Thyroid gland (tissue), 4 donors: ENCODE results near the gene MOCOS. TPM values are rescaled to one million over a fixed set of nuclear protein-coding genes. Genes with fewer than 3 reads are reported as not detected.

Experiments
- DNase-seq, 2 donors: peaks; one replicate each; pipeline ENCODE4 v3.0.0-alpha.2; 2019
- H3K27ac ChIP-seq, 3 donors: fragments of 200-600 bp; sonication (generic); 1 replicate in 2 of 3; 2 replicates in 1 of 3; pipeline ENCODE4 v1.5.1; 2016 to 2019; ENCODE audit warnings: mild to moderate bottlenecking in 1 of 3, moderate library complexity in 1 of 3
- H3K27me3 ChIP-seq: fragments of 200-600 bp; sonication (generic); one replicate; pipeline ENCODE4 v1.5.1; 2019
- H3K36me3 ChIP-seq, 2 donors: fragments of 200-600 bp; sonication (generic); one replicate each; pipeline ENCODE4 v1.5.1; 2016 to 2019
- H3K4me1 ChIP-seq, 2 donors: fragments of 200-600 bp; sonication (generic); one replicate each; pipeline ENCODE4 v1.5.1; 2017 to 2019
- H3K4me3 ChIP-seq, 3 donors: fragments of 200-600 bp; sonication (generic); replicated peaks in 1 of 3; 1 replicate in 2 of 3; 2 replicates in 1 of 3; pipeline ENCODE4 v1.5.1; 2016; ENCODE audit warnings: mild to moderate bottlenecking in 1 of 3
- H3K9me3 ChIP-seq: fragments of 200-600 bp; sonication (generic); one replicate; pipeline ENCODE4 v1.5.1; 2017
- POLR2A ChIP-seq, 2 donors: fragments of 450-650 bp; IDR thresholded peaks; one replicate each; pipeline ENCODE4 v1.6.1; 2017; ENCODE audit warnings: antibody characterized with exemption in 2 of 2, mild to moderate bottlenecking in 2 of 2, moderate library complexity in 1 of 2
- WGBS, 2 donors: methylation state at CpG; one replicate each; pipeline ENCODE4 v1.1.5; 2017; 5-methylcytosine and 5-hydroxymethylcytosine counted together
- intact Hi-C: fragments of 100-400 bp; cut with DNase I; formaldehyde crosslinking; loops from one replicate; pipeline ENCODE4 v1.15.1; 2023
- total RNA-seq, 4 donors: library from RNA; depleted of rRNA; stranded (reverse); fragments of >200 nt; gene quantifications; one replicate each; pipeline ENCODE4 v1.2.3, GENCODE V29; 2016
- TF ChIP-seq, protein P1 (sequence below), 6 experiments: fragments of 200-600 bp in 3 of 6; fragments of 450-650 bp in 3 of 6; sonication (generic) in 3 of 6; IDR thresholded peaks; one replicate each; pipeline ENCODE4 v1.5.1; 2016 to 2019; ENCODE audit warnings: antibody characterized with exemption in 6 of 6, mild to moderate bottlenecking in 2 of 6, inconsistent platforms in 1 of 6, moderate library complexity in 1 of 6

MOCOS gene
- total RNA-seq, 4 donors from 2014 or later = 0.45 to 1.0 (median 0.75) TPM

DNA sequence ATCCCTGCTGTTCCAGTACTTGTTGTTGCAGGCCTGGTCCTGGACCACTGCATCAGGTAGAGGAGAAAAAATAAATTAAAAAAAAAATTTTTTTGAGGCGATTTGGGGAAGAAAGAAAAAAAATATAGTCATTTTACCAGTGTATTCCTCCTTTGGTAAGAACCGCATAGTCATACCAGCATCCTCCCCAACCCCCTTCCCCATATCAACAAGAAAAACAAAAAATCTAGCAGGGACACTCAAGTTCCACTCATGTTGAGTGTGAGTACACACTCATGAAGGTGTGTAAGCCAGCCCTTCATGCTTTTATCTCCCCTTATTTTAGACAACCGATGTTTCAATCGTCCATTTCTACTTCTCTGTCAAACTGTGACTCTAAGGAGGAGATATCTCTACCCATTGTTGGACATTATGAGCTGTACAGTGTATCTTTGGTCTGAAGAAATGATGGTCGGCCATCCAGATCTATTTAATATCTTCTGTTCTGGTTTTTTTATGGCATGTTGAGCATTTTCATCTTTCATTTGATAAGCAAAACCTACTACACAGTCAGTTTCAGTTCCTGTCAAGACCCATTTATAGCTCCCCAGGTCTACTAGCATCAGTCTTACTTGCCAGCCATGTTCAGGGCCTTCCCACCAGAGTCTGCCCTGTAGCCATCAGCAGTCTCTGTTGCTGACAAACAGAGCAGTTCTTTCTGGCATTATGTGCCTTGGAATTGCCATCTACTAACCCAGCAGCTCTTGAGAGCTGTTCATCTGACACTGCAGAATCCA lies 37.6 kb upstream of the MOCOS start:
- 93 to 95% methylated on average over 5 of the region's 5 CpGs for WGBS, 2 donors
- Histone ChIP-seq H3K27me3 (no peaks in the 10 kb centered on the region), H3K36me3 (peaks cover 29 to 47% of the 10 kb centered on the region in 2 donors), H3K4me3 (no peak overlapping the region), H3K27ac (no peak overlapping the region), H3K9me3 (no peaks in the 10 kb centered on the region), H3K4me1 (no peaks in the 10 kb centered on the region)
- no peak for TF ChIP-seq POLR2A (IDR thresholded peaks at IDR 0.05)
- TF ChIP-seq, protein P1, sequence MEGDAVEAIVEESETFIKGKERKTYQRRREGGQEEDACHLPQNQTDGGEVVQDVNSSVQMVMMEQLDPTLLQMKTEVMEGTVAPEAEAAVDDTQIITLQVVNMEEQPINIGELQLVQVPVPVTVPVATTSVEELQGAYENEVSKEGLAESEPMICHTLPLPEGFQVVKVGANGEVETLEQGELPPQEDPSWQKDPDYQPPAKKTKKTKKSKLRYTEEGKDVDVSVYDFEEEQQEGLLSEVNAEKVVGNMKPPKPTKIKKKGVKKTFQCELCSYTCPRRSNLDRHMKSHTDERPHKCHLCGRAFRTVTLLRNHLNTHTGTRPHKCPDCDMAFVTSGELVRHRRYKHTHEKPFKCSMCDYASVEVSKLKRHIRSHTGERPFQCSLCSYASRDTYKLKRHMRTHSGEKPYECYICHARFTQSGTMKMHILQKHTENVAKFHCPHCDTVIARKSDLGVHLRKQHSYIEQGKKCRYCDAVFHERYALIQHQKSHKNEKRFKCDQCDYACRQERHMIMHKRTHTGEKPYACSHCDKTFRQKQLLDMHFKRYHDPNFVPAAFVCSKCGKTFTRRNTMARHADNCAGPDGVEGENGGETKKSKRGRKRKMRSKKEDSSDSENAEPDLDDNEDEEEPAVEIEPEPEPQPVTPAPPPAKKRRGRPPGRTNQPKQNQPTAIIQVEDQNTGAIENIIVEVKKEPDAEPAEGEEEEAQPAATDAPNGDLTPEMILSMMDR (IDR thresholded peaks at IDR 0.05) = no peak
- DNase-seq = no peak
- intact Hi-C loops = no loop called here

DNA sequence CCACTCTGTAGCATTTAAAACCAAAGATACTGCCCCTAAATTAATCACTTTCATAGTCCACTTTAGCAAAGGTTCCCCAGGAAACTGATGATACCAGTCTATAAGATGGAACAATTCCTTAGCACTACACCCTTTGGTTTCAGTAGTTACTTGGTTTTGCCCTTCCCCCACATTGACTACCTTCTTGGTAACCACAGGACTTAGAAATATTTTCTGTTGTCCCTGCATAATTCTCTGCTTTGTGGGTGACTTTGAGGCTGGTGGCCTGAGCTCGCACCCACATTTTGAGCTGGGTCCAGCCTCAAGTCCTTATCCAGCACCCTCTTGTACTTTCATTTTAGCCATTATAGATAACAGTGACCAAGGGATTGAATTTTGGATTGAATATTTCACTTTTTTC lies 34.5 kb upstream of the MOCOS start:
- Histone ChIP-seq H3K36me3 (peaks cover 46 to 47% of the 10 kb centered on the region in 2 donors), H3K9me3 (no peaks in the 10 kb centered on the region), H3K27ac (no peak overlapping the region), H3K4me3 (no peak overlapping the region), H3K27me3 (no peaks in the 10 kb centered on the region), H3K4me1 (no peaks in the 10 kb centered on the region)
- no peak for TF ChIP-seq POLR2A (IDR thresholded peaks at IDR 0.05)
- TF ChIP-seq, protein P1 (IDR thresholded peaks at IDR 0.05) = no peak
- WGBS, 2 donors = 97% methylated on average over 1 of the region's 1 CpG
- no peak for DNase-seq
- intact Hi-C loops = no loop called here

DNA sequence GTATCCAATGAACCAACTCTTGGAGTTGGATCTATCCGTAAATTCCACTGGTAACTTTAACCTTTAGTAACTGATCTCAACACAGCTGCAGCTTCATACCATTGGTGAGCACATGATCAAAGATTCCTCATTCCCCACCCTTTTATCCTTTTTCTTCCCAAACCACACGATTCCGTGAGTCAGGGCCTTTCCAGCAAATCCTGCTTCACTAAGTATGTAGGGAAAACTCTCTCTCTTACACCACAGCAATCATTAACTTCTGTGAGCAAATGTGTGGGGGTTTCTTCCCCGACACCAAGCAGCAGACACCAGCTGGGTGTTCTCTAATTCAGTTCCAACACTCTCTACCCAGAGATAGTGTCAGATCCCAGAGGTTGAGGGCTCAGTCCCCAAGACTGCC lies 34.1 kb upstream of the MOCOS start:
- Histone ChIP-seq H3K27ac (no peak overlapping the region), H3K4me1 (no peaks in the 10 kb centered on the region), H3K36me3 (peaks cover 45% of the 10 kb centered on the region in 2 donors), H3K27me3 (no peaks in the 10 kb centered on the region), H3K9me3 (no peaks in the 10 kb centered on the region), H3K4me3 (no peak overlapping the region)
- DNase-seq = no peak
- 90 to 93% methylated on average over 4 of the region's 4 CpGs for WGBS, 2 donors
- no peak for TF ChIP-seq POLR2A (IDR thresholded peaks at IDR 0.05)
- TF ChIP-seq, protein P1 (IDR thresholded peaks at IDR 0.05) = no peak
- intact Hi-C loops = no loop called here

DNA sequence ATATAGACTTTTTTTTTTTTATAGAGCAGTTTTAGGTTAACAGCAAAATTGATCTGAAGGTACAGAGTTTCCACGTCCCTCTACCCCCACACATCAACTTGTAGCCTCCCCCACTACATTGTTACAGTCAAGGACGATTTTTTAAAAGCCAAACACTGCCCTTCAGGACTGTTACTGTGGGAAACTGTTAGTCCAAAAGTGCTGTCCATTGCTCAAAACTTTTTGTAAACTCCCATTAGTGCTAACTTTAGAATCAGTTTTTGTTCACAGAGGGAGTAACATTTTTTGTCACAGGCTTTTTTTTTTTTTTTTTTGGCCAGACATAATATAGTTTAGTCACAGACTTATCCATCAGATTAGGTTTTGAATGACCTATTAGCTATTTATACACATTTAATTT lies 33.5 kb upstream of the MOCOS start:
- H3K36me3 ChIP-seq = peaks cover 39 to 43% of the 10 kb centered on the region in 2 donors
- WGBS, 2 donors = 88 to 89% methylated on average over 2 of the region's 2 CpGs
- no peaks in the 10 kb centered on the region for H3K27me3 ChIP-seq
- DNase-seq = no peak
- intact Hi-C loops = no loop called here
- H3K27ac ChIP-seq = no peak overlapping the region
- TF ChIP-seq, protein P1 (IDR thresholded peaks at IDR 0.05) = no peak
- TF ChIP-seq POLR2A (IDR thresholded peaks at IDR 0.05) = no peak
- no peaks in the 10 kb centered on the region for H3K9me3 ChIP-seq
- H3K4me1 ChIP-seq = no peaks in the 10 kb centered on the region
- H3K4me3 ChIP-seq = no peak overlapping the region
